Uterus (tissue), 2 donors: ENCODE data around the gene MKLN1.

Experiments
- CTCF ChIP-seq, 4 experiments: fragments of 200-600 bp in 2 of 4; fragments of 450-650 bp in 2 of 4; sonication (generic) in 2 of 4; IDR thresholded peaks; one replicate each; pipeline ENCODE4 v1.5.1; 2016 to 2019; ENCODE audit warnings: antibody characterized with exemption in 4 of 4, mild to moderate bottlenecking in 2 of 4, moderate library complexity in 1 of 4
- POLR2A ChIP-seq, 2 donors: fragments of 450-650 bp; IDR thresholded peaks; one replicate each; pipeline ENCODE4 v1.6.1; 2016; ENCODE audit warnings: antibody characterized with exemption in 2 of 2, mild to moderate bottlenecking in 1 of 2, moderate library complexity in 1 of 2

- TF ChIP-seq CTCF (IDR thresholded peaks at IDR 0.05): no peak
- TF ChIP-seq POLR2A (IDR thresholded peaks at IDR 0.05): no peak
These were observed 172.1 kb downstream of the MKLN1 start for GRCh38 chr7:131499801-131500200.
